Neural cell (in vitro differentiated cells): Measurements from ENCODE around the gene AMDHD2. TPM values are rescaled to one million over a fixed set of nuclear protein-coding genes. Genes with fewer than 3 reads are reported as not detected.
"Not testable (repeated sequence)": the region's sequence is repeated elsewhere in the genome, so short reads cannot be mapped to it uniquely, and the experiment has no call there.

Source experiments
- H2AFZ ChIP-seq: fragments of 200-600, 300-800 bp; sonication (generic), shearing (Covaris generic); 2 replicates; pipeline ENCODE4 v1.6.0; 2014; ENCODE audit warnings: low read depth, mild to moderate bottlenecking, antibody characterized with exemption, low read length, moderate library complexity
- H3F3A ChIP-seq: fragments of 200-600 bp; shearing (Covaris generic); 2 replicates; pipeline ENCODE4 v1.6.1; 2016; ENCODE audit warnings: mild to moderate bottlenecking, moderate library complexity, mixed read lengths, antibody characterized with exemption, low read length; ENCODE audit not compliant: insufficient read depth, poor library complexity, severe bottlenecking
- H3K27ac ChIP-seq: fragments of 200-600, 300-800 bp; sonication (generic), shearing (Covaris generic); 2 replicates; pipeline ENCODE4 v1.5.1; 2014; ENCODE audit warnings: mild to moderate bottlenecking, low read length, moderate library complexity
- H3K27me3 ChIP-seq: fragments of 300-800, 200-600 bp; sonication (generic), shearing (Covaris generic); 2 replicates; pipeline ENCODE4 v1.6.0; 2014; ENCODE audit warnings: mild to moderate bottlenecking, low read depth, low read length, moderate library complexity; ENCODE audit not compliant: insufficient read depth
- H3K36me3 ChIP-seq: fragments of 300-800, 200-600 bp; sonication (generic), shearing (Covaris generic); 2 replicates; pipeline ENCODE4 v1.5.1; 2014; ENCODE audit warnings: mild to moderate bottlenecking, antibody characterized with exemption, low read length, moderate library complexity; ENCODE audit not compliant: insufficient read depth
- H3K4me2 ChIP-seq: fragments of 300-800, 200-600 bp; sonication (generic), shearing (Covaris generic); 2 replicates; pipeline ENCODE4 v1.6.0; 2014; ENCODE audit warnings: mild to moderate bottlenecking, low read length
- H3K4me3 ChIP-seq: fragments of 300-800, 200-600 bp; sonication (generic), shearing (Covaris generic); 2 replicates; pipeline ENCODE4 v1.5.1; 2014; ENCODE audit warnings: mild to moderate bottlenecking, low read length, moderate library complexity
- H3K79me2 ChIP-seq: fragments of 200-600 bp; shearing (Covaris generic); replicated peaks from 2 replicates; pipeline ENCODE4 v1.6.0; 2014; ENCODE audit warnings: mild to moderate bottlenecking, low read length, moderate library complexity; ENCODE audit not compliant: insufficient read depth
- H3K9ac ChIP-seq: fragments of 300-800, 200-600 bp; sonication (generic), shearing (Covaris generic); 2 replicates; pipeline ENCODE4 v1.6.1; 2016; ENCODE audit warnings: mild to moderate bottlenecking, low read length, mixed read lengths
- H3K9me2 ChIP-seq: fragments of 200-600 bp; shearing (Covaris generic); 2 replicates; pipeline ENCODE4 v1.6.1; 2016; ENCODE audit warnings: mild to moderate bottlenecking, low read length, mixed read lengths; ENCODE audit not compliant: insufficient read depth
- H3K9me3 ChIP-seq: fragments of 200-600, 300-800 bp; sonication (generic), shearing (Covaris generic); 2 replicates; pipeline ENCODE4 v1.6.1; 2016; ENCODE audit warnings: mild to moderate bottlenecking, mixed run types, low read length, moderate library complexity, mixed read lengths
- H4K20me1 ChIP-seq: fragments of 200-600 bp; shearing (Covaris generic); 2 replicates; pipeline ENCODE4 v1.6.1; 2016; ENCODE audit warnings: mild to moderate bottlenecking, mixed run types; ENCODE audit not compliant: insufficient read depth
- EP300 ChIP-seq: fragments of 450-650 bp; conservative IDR thresholded peaks from 2 replicates; pipeline ENCODE4 v1.6.1; 2014; ENCODE audit warnings: antibody characterized with exemption, mild to moderate bottlenecking, moderate library complexity; ENCODE audit not compliant: poor library complexity, severe bottlenecking
- EZH2 ChIP-seq: fragments of 200-600, 300-800 bp; shearing (Covaris generic), sonication (generic); IDR thresholded peaks from 2 replicates; pipeline ENCODE4 v1.6.1; 2014; ENCODE audit warnings: antibody characterized with exemption, low read length, borderline replicate concordance, mild to moderate bottlenecking; ENCODE audit not compliant: insufficient read depth, poor library complexity, severe bottlenecking
- MXI1 ChIP-seq: fragments of 450-650 bp; conservative IDR thresholded peaks from 2 replicates; pipeline ENCODE4 v1.6.1; 2014; ENCODE audit warnings: antibody characterized with exemption, mild to moderate bottlenecking; ENCODE audit not compliant: poor library complexity, severe bottlenecking
- POLR2AphosphoS5 ChIP-seq: IDR thresholded peaks from 2 replicates; pipeline ENCODE4 v1.6.1; 2012
- RAD21 ChIP-seq: fragments of 450-650 bp; conservative IDR thresholded peaks from 2 replicates; pipeline ENCODE4 v1.6.1; 2014; ENCODE audit warnings: antibody characterized with exemption, mild to moderate bottlenecking, moderate library complexity
- SMC3 ChIP-seq: fragments of 450-650 bp; conservative IDR thresholded peaks from 2 replicates; pipeline ENCODE4 v1.6.1; 2014; ENCODE audit warnings: antibody characterized with exemption, mild to moderate bottlenecking, moderate library complexity; ENCODE audit not compliant: poor library complexity
- TAF1 ChIP-seq: IDR thresholded peaks from 2 replicates; pipeline ENCODE4 v1.6.1; 2012; ENCODE audit warnings: low read depth
- polyA plus RNA-seq: library from polyadenylated mRNA; depleted of rRNA; stranded (reverse); fragments of >200 nt; gene quantifications from 2 replicates; pipeline ENCODE4 v1.2.3, GENCODE V29; 2014
- TF ChIP-seq, protein P1 (sequence below): IDR thresholded peaks from 2 replicates; pipeline ENCODE4 v1.6.1; 2012; ENCODE audit warnings: borderline replicate concordance
- TF ChIP-seq, protein P2 (sequence below): fragments of 450-650 bp; IDR thresholded peaks from 2 replicates; pipeline ENCODE4 v1.5.1; 2014; ENCODE audit warnings: antibody characterized with exemption, mild to moderate bottlenecking, moderate library complexity; ENCODE audit not compliant: poor library complexity, severe bottlenecking

AMDHD2 gene
- polyA plus RNA-seq, 1 donor from 2014 or later: 50.0 TPM

DNA sequence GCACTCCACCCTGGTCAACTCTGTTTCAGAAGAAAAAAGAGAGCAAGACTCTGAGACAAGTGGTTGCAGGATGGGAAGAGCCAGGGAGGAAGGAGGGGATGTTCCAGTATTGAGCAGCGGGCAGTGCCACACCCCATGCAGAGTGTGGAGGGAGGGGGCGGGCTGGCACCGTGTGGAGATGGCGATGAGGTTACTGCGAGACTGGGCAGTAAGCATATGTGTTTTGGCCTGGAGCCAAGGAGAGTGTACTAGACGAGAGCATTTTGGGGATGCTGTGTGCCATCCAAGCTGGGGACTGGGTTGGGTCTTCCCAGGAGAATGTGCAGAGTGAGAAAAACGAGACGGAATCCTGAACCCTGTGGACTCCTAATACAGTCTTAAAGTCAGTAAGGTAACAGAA, 41.9 kb upstream of the AMDHD2 start:
- TF ChIP-seq TAF1: no peak
- no peak for TF ChIP-seq POLR2AphosphoS5
- TF ChIP-seq, protein P1, sequence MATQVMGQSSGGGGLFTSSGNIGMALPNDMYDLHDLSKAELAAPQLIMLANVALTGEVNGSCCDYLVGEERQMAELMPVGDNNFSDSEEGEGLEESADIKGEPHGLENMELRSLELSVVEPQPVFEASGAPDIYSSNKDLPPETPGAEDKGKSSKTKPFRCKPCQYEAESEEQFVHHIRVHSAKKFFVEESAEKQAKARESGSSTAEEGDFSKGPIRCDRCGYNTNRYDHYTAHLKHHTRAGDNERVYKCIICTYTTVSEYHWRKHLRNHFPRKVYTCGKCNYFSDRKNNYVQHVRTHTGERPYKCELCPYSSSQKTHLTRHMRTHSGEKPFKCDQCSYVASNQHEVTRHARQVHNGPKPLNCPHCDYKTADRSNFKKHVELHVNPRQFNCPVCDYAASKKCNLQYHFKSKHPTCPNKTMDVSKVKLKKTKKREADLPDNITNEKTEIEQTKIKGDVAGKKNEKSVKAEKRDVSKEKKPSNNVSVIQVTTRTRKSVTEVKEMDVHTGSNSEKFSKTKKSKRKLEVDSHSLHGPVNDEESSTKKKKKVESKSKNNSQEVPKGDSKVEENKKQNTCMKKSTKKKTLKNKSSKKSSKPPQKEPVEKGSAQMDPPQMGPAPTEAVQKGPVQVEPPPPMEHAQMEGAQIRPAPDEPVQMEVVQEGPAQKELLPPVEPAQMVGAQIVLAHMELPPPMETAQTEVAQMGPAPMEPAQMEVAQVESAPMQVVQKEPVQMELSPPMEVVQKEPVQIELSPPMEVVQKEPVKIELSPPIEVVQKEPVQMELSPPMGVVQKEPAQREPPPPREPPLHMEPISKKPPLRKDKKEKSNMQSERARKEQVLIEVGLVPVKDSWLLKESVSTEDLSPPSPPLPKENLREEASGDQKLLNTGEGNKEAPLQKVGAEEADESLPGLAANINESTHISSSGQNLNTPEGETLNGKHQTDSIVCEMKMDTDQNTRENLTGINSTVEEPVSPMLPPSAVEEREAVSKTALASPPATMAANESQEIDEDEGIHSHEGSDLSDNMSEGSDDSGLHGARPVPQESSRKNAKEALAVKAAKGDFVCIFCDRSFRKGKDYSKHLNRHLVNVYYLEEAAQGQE: no peak
- Histone ChIP-seq H3K79me2 (peaks cover 8% of the 10 kb centered on the region), H3K9me3 (no peaks in the 10 kb centered on the region), H3K4me3 (no peak overlapping the region), H2AFZ (no peak overlapping the region), H3K27ac (no peak overlapping the region), H3K9ac (no peak overlapping the region), H4K20me1 (no peaks in the 10 kb centered on the region), H3K36me3 (no peaks in the 10 kb centered on the region), H3K9me2 (no peaks in the 10 kb centered on the region), H3K27me3 (no peaks in the 10 kb centered on the region), H3K4me2 (no peak overlapping the region), H3F3A (no peaks in the 10 kb centered on the region)

DNA sequence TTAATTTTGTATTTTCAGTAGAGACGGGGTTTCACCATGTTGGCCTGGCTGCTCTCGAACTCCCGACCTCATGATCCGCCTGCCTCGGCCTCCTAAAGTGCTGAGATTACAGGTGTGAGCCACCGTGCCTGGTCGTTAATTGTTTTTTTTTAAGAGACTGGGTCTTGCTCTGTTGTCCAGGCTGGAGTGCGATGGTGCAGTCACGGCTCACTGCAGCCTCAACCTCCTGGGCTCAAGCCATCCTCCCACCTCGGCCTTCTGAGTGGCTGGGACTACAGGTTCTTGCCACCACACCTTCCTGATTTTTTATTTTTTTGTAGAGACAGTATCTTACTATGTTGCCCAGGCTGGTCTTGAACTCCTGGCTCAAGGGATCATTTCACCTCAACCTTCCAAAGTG, 40.2 kb upstream of the AMDHD2 start:
- H4K20me1 ChIP-seq, H3K36me3 ChIP-seq, H3K79me2 ChIP-seq, H3K4me2 ChIP-seq, H3K27ac ChIP-seq, H2AFZ ChIP-seq, H3K27me3 ChIP-seq, H3F3A ChIP-seq, H3K9me3 ChIP-seq, H3K9me2 ChIP-seq, H3K4me3 ChIP-seq, H3K9ac ChIP-seq: not testable (repeated sequence)

DNA sequence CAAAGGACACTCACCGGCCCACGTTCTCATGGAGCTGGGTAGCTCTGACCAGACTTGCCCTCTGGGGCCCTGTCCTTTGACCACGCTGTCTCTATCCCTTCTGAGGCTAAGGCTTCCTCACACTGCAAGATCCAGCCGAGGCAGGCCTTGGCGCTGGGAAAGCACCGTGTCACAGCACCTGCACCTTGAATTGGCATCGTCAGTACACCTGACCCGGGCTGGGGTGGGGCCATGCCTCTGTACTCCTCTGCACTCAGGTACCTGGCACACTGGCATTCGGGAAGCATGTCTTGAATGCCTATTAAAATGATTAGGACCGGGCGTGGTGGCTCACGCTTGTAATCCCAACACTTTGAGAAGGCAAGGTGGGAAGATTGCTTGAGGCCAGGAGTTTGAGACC, 39.2 kb upstream of the AMDHD2 start:
- Histone ChIP-seq H3K27ac (no peak overlapping the region), H3K9ac (no peak overlapping the region), H2AFZ (no peak overlapping the region), H3K79me2 (peaks cover 8% of the 10 kb centered on the region), H3K9me3 (no peaks in the 10 kb centered on the region), H3K36me3 (no peaks in the 10 kb centered on the region), H3K9me2 (no peaks in the 10 kb centered on the region), H3F3A (no peaks in the 10 kb centered on the region), H3K4me2 (no peak overlapping the region), H3K27me3 (no peaks in the 10 kb centered on the region), H3K4me3 (no peak overlapping the region), H4K20me1 (no peaks in the 10 kb centered on the region)
- TF ChIP-seq POLR2AphosphoS5 (no peak), EZH2 (no peak), SMC3 (no peak), MXI1 (no peak), RAD21 (no peak)

DNA sequence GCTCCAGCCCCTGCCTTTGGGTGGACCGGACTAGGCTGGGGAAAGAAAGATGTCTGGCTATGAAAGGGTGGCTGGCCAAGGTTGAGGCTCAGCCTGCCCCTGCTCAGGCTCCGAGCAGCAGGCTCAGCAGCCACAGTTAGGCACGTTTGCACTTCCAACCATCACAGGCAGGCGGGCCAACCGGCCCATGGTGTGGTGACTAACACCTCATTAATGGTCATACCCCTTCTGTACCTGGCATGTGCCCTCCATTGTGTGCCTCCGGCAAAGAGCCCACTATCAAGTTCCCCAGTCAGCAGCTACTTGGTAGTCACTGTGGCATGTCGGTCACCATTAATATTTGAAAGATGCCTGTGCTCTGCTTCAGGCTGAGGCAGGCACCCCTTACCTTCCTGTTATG, 38.5 kb upstream of the AMDHD2 start:
- Histone ChIP-seq H3K27ac (no peak overlapping the region), H3K4me2 (no peak overlapping the region), H2AFZ (no peak overlapping the region), H3K79me2 (peaks cover 4% of the 10 kb centered on the region), H3K36me3 (no peaks in the 10 kb centered on the region), H3K9me2 (no peaks in the 10 kb centered on the region), H3K27me3 (no peaks in the 10 kb centered on the region), H3K9me3 (no peaks in the 10 kb centered on the region), H3F3A (no peaks in the 10 kb centered on the region), H4K20me1 (no peaks in the 10 kb centered on the region), H3K9ac (no peak overlapping the region), H3K4me3 (no peak overlapping the region)
- no peak for TF ChIP-seq SMC3
- TF ChIP-seq, protein P1: no peak
- no peak for TF ChIP-seq TAF1
- no peak for TF ChIP-seq MXI1
- TF ChIP-seq, protein P2, sequence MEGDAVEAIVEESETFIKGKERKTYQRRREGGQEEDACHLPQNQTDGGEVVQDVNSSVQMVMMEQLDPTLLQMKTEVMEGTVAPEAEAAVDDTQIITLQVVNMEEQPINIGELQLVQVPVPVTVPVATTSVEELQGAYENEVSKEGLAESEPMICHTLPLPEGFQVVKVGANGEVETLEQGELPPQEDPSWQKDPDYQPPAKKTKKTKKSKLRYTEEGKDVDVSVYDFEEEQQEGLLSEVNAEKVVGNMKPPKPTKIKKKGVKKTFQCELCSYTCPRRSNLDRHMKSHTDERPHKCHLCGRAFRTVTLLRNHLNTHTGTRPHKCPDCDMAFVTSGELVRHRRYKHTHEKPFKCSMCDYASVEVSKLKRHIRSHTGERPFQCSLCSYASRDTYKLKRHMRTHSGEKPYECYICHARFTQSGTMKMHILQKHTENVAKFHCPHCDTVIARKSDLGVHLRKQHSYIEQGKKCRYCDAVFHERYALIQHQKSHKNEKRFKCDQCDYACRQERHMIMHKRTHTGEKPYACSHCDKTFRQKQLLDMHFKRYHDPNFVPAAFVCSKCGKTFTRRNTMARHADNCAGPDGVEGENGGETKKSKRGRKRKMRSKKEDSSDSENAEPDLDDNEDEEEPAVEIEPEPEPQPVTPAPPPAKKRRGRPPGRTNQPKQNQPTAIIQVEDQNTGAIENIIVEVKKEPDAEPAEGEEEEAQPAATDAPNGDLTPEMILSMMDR: no peak
- TF ChIP-seq POLR2AphosphoS5: no peak
- TF ChIP-seq RAD21: no peak
- TF ChIP-seq EZH2: no peak
- no peak for TF ChIP-seq EP300
